ENCODE data around the gene SGSM2. TPM values are rescaled to one million over a fixed set of nuclear protein-coding genes. Genes with fewer than 3 reads are reported as not detected.

Gene SGSM2
- total RNA-seq, 2 experiments from 2014 or later = 116 to 131 TPM

- H3K4me1 Mint-ChIP-seq = no peaks in the 10 kb centered on the region
- H3K36me3 Mint-ChIP-seq = peaks cover 1% of the 10 kb centered on the region
- H3K4me3 Mint-ChIP-seq = no peak overlapping the region
- DNase-seq (no peak), ATAC-seq (ENCODE audit: low read depth) (no peak)
- H3K27me3 Mint-ChIP-seq = no peaks in the 10 kb centered on the region
- no peak overlapping the region for H3K27ac Mint-ChIP-seq
- POLR2A ChIA-PET = interaction anchor here (0.7 kb wide), 1 partner anchor 722 kb away, joined by 4 read pairs; no protein-coding TSS in a partner anchor
- H3K9me3 Mint-ChIP-seq = no peaks in the 10 kb centered on the region
Observed at GRCh38 chr17:2427910-2428309, 90.6 kb downstream of the SGSM2 start.

Other genes starting within 250 kb of the SGSM2 start
- gene SMG6, start 33.7 kb upstream of the SGSM2 start, total RNA-seq = 10 to 100 TPM; 48.5 to 58.3 TPM
- gene SRR, start 33.6 kb upstream of the SGSM2 start, total RNA-seq = 10 to 100 TPM; 16.3 to 19.8 TPM
- gene TSR1, start 1.0 kb upstream of the SGSM2 start, total RNA-seq = 10 to 100 TPM; 27.8 to 30.2 TPM
- 10 to 100 TPM; 35.6 to 38.6 TPM for gene MNT, start 63.6 kb downstream of the SGSM2 start, total RNA-seq
- gene METTL16, start 174.4 kb downstream of the SGSM2 start, total RNA-seq = 10 to 100 TPM; 32.2 to 36.6 TPM

Data from activated naive CD8-positive, alpha-beta T cell treated with anti-CD3 and anti-CD28 coated beads, Interleukin-2, amount 10 ng/mL, durations not matched to agents 7 days and 5 days (primary cell).